Gastroesophageal sphincter (tissue), 3 donors: Measurements from ENCODE around the gene ITIH1.

Experiments used
- CTCF ChIP-seq, 4 experiments: fragments of 200-600 bp in 2 of 4; fragments of 450-650 bp in 2 of 4; sonication (generic) in 1 of 4; IDR thresholded peaks; one replicate each; pipeline ENCODE4 v1.5.1; 2017 to 2019; ENCODE audit warnings: antibody characterized with exemption in 4 of 4, mild to moderate bottlenecking in 2 of 4, moderate library complexity in 2 of 4
- EP300 ChIP-seq: sonication (generic); formaldehyde crosslinking; IDR thresholded peaks from one replicate; pipeline ENCODE4 v1.6.1; 2017; ENCODE audit warnings: antibody characterized with exemption, mild to moderate bottlenecking
- POLR2A ChIP-seq, 2 donors: fragments of 450-650 bp; IDR thresholded peaks; one replicate each; pipeline ENCODE4 v1.6.1; 2017; ENCODE audit warnings: antibody characterized with exemption in 2 of 2, mild to moderate bottlenecking in 2 of 2, moderate library complexity in 1 of 2
- POLR2AphosphoS5 ChIP-seq: sonication (generic); formaldehyde crosslinking; IDR thresholded peaks from one replicate; pipeline ENCODE4 v1.6.1; 2017; ENCODE audit warnings: antibody characterized with exemption

DNA sequence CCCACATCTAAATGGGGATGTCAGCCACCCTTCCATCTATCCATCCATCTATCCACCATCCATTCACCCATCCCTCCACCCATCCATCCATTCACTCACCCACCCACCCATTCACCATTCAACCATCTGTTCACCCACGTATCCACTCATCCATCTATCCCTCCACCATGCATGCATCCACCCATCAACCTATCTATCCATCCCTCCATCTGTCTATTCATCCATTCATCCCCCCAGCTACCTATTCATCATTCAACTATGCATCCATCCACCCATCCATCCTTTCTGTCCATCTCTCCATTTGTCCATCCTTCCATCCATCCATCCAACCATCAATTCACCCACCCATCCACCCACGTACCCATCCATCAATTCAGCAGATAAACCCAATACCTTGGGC lies 31.8 kb downstream of the ITIH1 start:
- TF ChIP-seq CTCF (IDR thresholded peaks at IDR 0.05) (no peak), EP300 (no peak), POLR2A (IDR thresholded peaks at IDR 0.05) (no peak), POLR2AphosphoS5 (no peak)
